ENCODE data around the gene ZNF219.

DNA sequence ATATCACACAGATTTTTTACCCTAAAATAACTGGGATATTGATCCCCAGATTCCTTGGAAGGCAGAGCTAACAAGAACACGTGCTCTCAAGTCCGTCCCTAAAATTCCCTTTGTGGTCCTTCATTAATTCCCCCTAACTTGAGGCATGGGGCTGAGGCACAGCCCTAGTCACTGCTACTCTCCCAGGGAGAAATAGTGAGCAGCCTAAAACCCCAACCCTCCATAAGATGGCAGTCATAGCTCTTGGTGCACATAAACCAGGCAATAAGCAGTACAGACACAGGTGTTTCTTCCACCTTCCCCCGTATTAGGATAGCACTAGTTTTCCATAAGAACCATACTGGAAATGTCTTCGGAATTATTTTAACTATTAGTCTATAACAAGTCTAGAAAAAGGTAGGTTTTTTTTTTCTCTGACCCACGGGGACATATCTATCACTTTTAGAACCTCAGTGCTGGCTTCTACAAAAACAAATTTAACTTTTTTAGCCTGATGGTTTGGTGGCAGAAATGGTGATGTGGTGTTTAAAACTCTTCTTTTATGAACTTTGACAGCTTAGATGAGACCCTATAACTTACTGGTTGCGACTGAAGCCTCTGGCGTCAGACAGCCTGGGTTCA, 31.5 kb downstream of the ZNF219 start:
- TF ChIP-seq ZNF274 (CRISPR knock-in tag; IDR thresholded peaks at IDR 0.05) = no peak
- TF ChIP-seq FOXK1 (CRISPR knock-in tag; IDR thresholded peaks at IDR 0.05; ENCODE audit: borderline replicate concordance, low read depth) = no peak

All from HepG2 (cell line).